ENCODE results near the gene GTF2H4. TPM values are rescaled to one million over a fixed set of nuclear protein-coding genes. Genes with fewer than 3 reads are reported as not detected.
A peak's percentile ranks its signal among the peaks of the same experiment; 100 is the strongest.
"Not testable (repeated sequence)": the region's sequence is repeated elsewhere in the genome, so short reads cannot be mapped to it uniquely, and the experiment has no call there.

GTF2H4 gene
- total RNA-seq, 1 donor from 2014 or later: 44.6 TPM

DNA sequence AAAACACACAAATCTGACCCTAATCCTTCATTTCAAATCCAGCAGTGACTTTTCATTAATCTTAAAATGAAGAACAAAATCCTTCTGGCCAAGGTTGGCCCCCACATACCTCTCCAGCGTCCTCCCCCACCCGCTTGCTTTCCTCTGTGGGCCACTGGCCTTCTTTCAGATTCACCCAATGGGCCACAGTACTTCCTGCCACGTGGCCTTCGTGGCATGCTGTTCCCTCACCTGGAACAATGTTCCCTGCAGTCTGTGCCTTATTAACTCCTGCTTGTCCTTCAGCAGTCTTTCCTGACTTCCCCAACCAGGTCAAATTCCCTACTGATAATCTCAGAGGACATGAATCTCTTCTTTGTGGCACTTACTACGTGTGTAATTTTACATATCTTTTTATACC lies 5.3 kb upstream of the GTF2H4 start:
- no peak overlapping the region for H3K27ac ChIP-seq
- intact Hi-C loops (cut with DNase I): no loop called here
- H3K4me3 ChIP-seq: no peak overlapping the region
- H3K4me1 ChIP-seq: peaks cover 5% of the 10 kb centered on the region
- no peaks in the 10 kb centered on the region for H3K9me3 ChIP-seq
- H3K36me3 ChIP-seq: peaks cover 13% of the 10 kb centered on the region
- TF ChIP-seq, protein P1, sequence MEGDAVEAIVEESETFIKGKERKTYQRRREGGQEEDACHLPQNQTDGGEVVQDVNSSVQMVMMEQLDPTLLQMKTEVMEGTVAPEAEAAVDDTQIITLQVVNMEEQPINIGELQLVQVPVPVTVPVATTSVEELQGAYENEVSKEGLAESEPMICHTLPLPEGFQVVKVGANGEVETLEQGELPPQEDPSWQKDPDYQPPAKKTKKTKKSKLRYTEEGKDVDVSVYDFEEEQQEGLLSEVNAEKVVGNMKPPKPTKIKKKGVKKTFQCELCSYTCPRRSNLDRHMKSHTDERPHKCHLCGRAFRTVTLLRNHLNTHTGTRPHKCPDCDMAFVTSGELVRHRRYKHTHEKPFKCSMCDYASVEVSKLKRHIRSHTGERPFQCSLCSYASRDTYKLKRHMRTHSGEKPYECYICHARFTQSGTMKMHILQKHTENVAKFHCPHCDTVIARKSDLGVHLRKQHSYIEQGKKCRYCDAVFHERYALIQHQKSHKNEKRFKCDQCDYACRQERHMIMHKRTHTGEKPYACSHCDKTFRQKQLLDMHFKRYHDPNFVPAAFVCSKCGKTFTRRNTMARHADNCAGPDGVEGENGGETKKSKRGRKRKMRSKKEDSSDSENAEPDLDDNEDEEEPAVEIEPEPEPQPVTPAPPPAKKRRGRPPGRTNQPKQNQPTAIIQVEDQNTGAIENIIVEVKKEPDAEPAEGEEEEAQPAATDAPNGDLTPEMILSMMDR (IDR thresholded peaks at IDR 0.05): no peak
- ATAC-seq (no peak), DNase-seq (no peak)
- H3K27me3 ChIP-seq: no peaks in the 10 kb centered on the region

DNA sequence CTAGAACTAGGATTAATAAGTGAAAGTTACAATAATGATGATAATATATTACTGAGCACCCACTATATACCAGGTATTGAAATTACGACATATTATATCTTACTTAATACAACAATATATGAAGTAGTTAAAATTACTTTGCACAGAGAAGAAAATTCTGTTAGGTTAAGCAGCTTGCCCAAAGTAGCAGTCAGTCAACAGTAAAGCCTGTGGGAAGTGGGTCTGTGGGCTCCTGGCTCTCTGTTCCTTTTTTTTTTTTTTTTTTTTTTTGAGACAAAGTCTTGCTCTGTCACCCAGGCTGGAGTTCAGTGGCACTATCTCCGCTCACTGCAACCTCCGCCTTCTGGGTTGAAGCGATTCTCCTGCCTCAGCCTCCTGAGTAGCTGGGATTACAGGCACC lies 4.8 kb upstream of the GTF2H4 start:
- TF ChIP-seq, protein P1 (IDR thresholded peaks at IDR 0.05): no peak
- intact Hi-C loops (cut with DNase I): no loop called here
- DNase-seq (no peak), ATAC-seq (no peak)
- peaks cover 5% of the 10 kb centered on the region for H3K4me1 ChIP-seq
- no peaks in the 10 kb centered on the region for H3K9me3 ChIP-seq
- no peaks in the 10 kb centered on the region for H3K27me3 ChIP-seq
- peaks cover 8% of the 10 kb centered on the region for H3K36me3 ChIP-seq
- no peak overlapping the region for H3K4me3 ChIP-seq
- H3K27ac ChIP-seq: no peak overlapping the region

DNA sequence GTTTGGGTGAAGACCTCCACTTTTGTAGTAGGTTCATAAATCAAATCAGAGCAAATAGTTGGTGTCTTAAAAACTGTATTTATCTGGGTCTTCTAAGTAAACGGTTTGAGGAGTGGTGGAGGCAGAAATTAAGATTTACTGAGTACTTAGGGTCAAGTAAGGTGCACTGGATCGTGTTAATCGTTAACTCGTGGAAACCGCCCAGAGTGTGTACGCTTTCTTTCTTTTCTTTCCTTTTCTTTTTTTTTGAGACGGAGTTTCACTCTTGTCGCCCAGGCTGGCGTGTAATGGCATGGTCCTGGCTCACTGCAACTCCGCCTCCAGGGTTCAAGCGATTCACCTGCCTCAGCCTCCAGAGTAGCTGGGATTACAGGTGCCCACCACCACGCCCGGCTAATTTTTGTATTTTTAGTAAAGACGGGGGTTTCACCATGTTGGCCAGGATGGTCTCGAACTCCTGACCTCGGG lies 683 bp upstream of the GTF2H4 start:
- DNase-seq; H3K27me3 ChIP-seq; H3K9me3 ChIP-seq; intact Hi-C loops (cut with DNase I); ATAC-seq: not testable (repeated sequence)
- Histone ChIP-seq H3K36me3 (peaks cover 20% of the 10 kb centered on the region), H3K4me1 (peaks cover 13% of the 10 kb centered on the region), H3K27ac (peak overlapping the region; percentile 44), H3K4me3 (peak overlapping the region; percentile 88)

DNA sequence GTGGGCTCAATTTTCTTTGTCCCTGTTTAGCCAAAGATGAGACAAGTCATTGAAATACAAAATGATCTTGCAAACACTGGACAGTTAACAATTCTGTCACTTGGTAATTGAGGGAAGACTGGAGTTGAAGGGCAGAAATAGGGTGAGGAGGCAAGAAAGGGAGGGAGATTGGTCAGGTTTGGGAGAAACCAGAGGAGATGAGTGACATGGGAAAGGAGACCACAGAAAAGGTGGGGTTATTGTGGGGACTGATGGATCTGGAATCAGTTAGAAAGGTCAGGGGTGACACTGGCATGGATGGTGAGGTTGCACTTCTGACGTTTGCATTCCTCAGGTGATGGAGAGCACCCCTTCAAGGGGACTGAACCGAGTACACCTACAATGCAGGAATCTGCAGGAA lies 693 bp downstream of the GTF2H4 start:
- peak overlapping the region; percentile 88 for H3K4me3 ChIP-seq
- DNase-seq: no peak
- TF ChIP-seq, protein P1 (IDR thresholded peaks at IDR 0.05): no peak
- ATAC-seq: no peak
- H3K9me3 ChIP-seq: no peaks in the 10 kb centered on the region
- peaks cover 22% of the 10 kb centered on the region for H3K36me3 ChIP-seq
- peaks cover 13% of the 10 kb centered on the region for H3K4me1 ChIP-seq
- peak overlapping the region; percentile 20 for H3K27ac ChIP-seq
- no peaks in the 10 kb centered on the region for H3K27me3 ChIP-seq
- intact Hi-C loops (cut with DNase I): no loop called here

- not testable (repeated sequence) for H3K27me3 ChIP-seq, H3K27ac ChIP-seq, H3K4me3 ChIP-seq, H3K9me3 ChIP-seq, ATAC-seq, DNase-seq
- peaks cover 22% of the 10 kb centered on the region for H3K36me3 ChIP-seq
- peaks cover 22% of the 10 kb centered on the region for H3K4me1 ChIP-seq
- intact Hi-C loops (cut with DNase I): loop anchor here (10.0 kb wide), 1 partner anchor 164 kb away; no protein-coding TSS in a partner anchor
Observed at GRCh38 chr6:30910473-30910872, 2.5 kb downstream of the GTF2H4 start.

- no peak for ATAC-seq
- Histone ChIP-seq H3K4me3 (no peak overlapping the region), H3K9me3 (no peaks in the 10 kb centered on the region), H3K27me3 (no peaks in the 10 kb centered on the region), H3K27ac (no peak overlapping the region), H3K36me3 (peaks cover 32% of the 10 kb centered on the region), H3K4me1 (peaks cover 25% of the 10 kb centered on the region)
- intact Hi-C loops (cut with DNase I): loop anchor here (10.0 kb wide), 1 partner anchor 162 kb away; no protein-coding TSS in a partner anchor
- no peak for DNase-seq
- TF ChIP-seq, protein P1 (IDR thresholded peaks at IDR 0.05): no peak
Observed at GRCh38 chr6:30912746-30913520, 4.9 kb downstream of the GTF2H4 start.

Measured in upper lobe of right lung (tissue), 1 donor.